WTC11 (cell line): ENCODE results near the gene CAPZB. TPM values are rescaled to one million over a fixed set of nuclear protein-coding genes. Genes with fewer than 3 reads are reported as not detected.
A peak's percentile ranks its signal among the peaks of the same experiment; 100 is the strongest.

Experiments
- ATAC-seq: fragments of 200-7000 bp; cut with Tn5 transposase; 2 replicates; pipeline ENCODE4 v1.10.0; 2021; ENCODE audit warnings: mild to moderate bottlenecking, moderate library complexity
- CTCF ChIA-PET: fragments of 300-600 bp; sonication (Branson Sonifier 250); formaldehyde crosslinking; loops from one replicate; lab custom pipeline; 2021; ENCODE audit warnings: antibody characterized with exemption; lab: Charles Lee
- POLR2A ChIA-PET: fragments of 350-600 bp; sonication (Branson Sonifier 250); formaldehyde crosslinking; loops from one replicate; lab custom pipeline; 2021; ENCODE audit warnings: antibody characterized with exemption; lab: Charles Lee
- DNase-seq: peaks from one replicate; pipeline ENCODE4 v3.0.0; 2021; ENCODE audit warnings: low spot score
- H3K27ac Mint-ChIP-seq: 2 replicates; pipeline ENCODE4 v1.8.0; 2021; ENCODE audit warnings: mixed read lengths
- H3K27me3 Mint-ChIP-seq: 2 replicates; pipeline ENCODE4 v1.8.0; 2021; ENCODE audit warnings: low read depth, mild to moderate bottlenecking, moderate library complexity, mixed read lengths
- H3K36me3 Mint-ChIP-seq: 2 replicates; pipeline ENCODE4 v1.8.0; 2021; ENCODE audit warnings: mixed read lengths
- H3K4me1 Mint-ChIP-seq: 2 replicates; pipeline ENCODE4 v1.8.0; 2022; ENCODE audit warnings: mixed read lengths
- H3K4me3 Mint-ChIP-seq: 2 replicates; pipeline ENCODE4 v1.8.0; 2021; ENCODE audit warnings: mild to moderate bottlenecking, moderate library complexity, mixed read lengths
- H3K9me3 Mint-ChIP-seq: 2 replicates; pipeline ENCODE4 v1.8.0; 2021; ENCODE audit warnings: mixed read lengths
- ELF4 ChIP-seq: sonication (generic); formaldehyde crosslinking; IDR thresholded peaks from 2 replicates; pipeline ENCODE4 v1.8.1; 2022; ENCODE audit warnings: low read depth, mild to moderate bottlenecking, moderate library complexity, missing genetic modification reagents
- FOXK1 ChIP-seq: sonication (generic); formaldehyde crosslinking; IDR thresholded peaks from 2 replicates; pipeline ENCODE4 v1.8.0; 2022; ENCODE audit warnings: mild to moderate bottlenecking, moderate library complexity, missing genetic modification reagents
- GABPB1 ChIP-seq: sonication (generic); formaldehyde crosslinking; IDR thresholded peaks from 2 replicates; pipeline ENCODE4 v1.8.1; 2023; ENCODE audit warnings: mild to moderate bottlenecking, missing genetic modification reagents
- MYBL2 ChIP-seq: sonication (generic); formaldehyde crosslinking; IDR thresholded peaks from 2 replicates; pipeline ENCODE4 v1.8.1; 2023; ENCODE audit warnings: mild to moderate bottlenecking, moderate library complexity, missing genetic modification reagents
- NFATC4 ChIP-seq: fragments of 250-450 bp; sonication (Bioruptor Pico); IDR thresholded peaks from 2 replicates; pipeline ENCODE4 v1.9.0; 2021; ENCODE audit warnings: mild to moderate bottlenecking
- NR1H2 ChIP-seq: sonication (generic); formaldehyde crosslinking; IDR thresholded peaks from 2 replicates; pipeline ENCODE4 v1.9.0; 2021; ENCODE audit warnings: mild to moderate bottlenecking, moderate library complexity, missing genetic modification reagents
- SMAD3 ChIP-seq: sonication (generic); formaldehyde crosslinking; IDR thresholded peaks from 2 replicates; pipeline ENCODE4 v1.8.0; 2022; ENCODE audit warnings: missing genetic modification reagents, mild to moderate bottlenecking, borderline replicate concordance
- ZNF263 ChIP-seq: sonication (generic); formaldehyde crosslinking; IDR thresholded peaks from 2 replicates; pipeline ENCODE4 v1.8.1; 2022; ENCODE audit warnings: low read depth, mild to moderate bottlenecking, moderate library complexity, missing genetic modification reagents
- ZNF416 ChIP-seq: fragments of 250-450 bp; sonication (Bioruptor Pico); IDR thresholded peaks from 2 replicates; pipeline ENCODE4 v1.9.0; 2021; ENCODE audit warnings: mild to moderate bottlenecking, inconsistent platforms
- total RNA-seq: library from RNA; stranded (reverse); gene quantifications from 3 replicates; pipeline ENCODE4 v1.2.3, GENCODE V29; 2021
- TF ChIP-seq, protein P1 (sequence below): fragments of 200-600 bp; IDR thresholded peaks from 2 replicates; pipeline ENCODE4 v1.8.0; 2022; ENCODE audit warnings: antibody characterized with exemption
- TF ChIP-seq, protein P2 (sequence below): sonication (generic); formaldehyde crosslinking; conservative IDR thresholded peaks from 2 replicates; pipeline ENCODE4 v1.8.1; 2022; ENCODE audit warnings: mild to moderate bottlenecking, missing genetic modification reagents
- TF ChIP-seq, protein P3 (sequence below): fragments of 250-450 bp; sonication (Bioruptor Pico); IDR thresholded peaks from 2 replicates; pipeline ENCODE4 v1.9.0; 2021; ENCODE audit warnings: mild to moderate bottlenecking
- TF ChIP-seq, protein P4 (sequence below): sonication (generic); formaldehyde crosslinking; IDR thresholded peaks from 2 replicates; pipeline ENCODE4 v1.8.1; 2022; ENCODE audit warnings: low read depth, missing genetic modification reagents, borderline replicate concordance
- TF ChIP-seq, protein P5 (sequence below): sonication (generic); formaldehyde crosslinking; IDR thresholded peaks from 2 replicates; pipeline ENCODE4 v1.8.1; 2023; ENCODE audit warnings: mild to moderate bottlenecking, missing genetic modification reagents, borderline replicate concordance
- TF ChIP-seq, protein P6 (sequence below): sonication (generic); formaldehyde crosslinking; IDR thresholded peaks from 2 replicates; pipeline ENCODE4 v1.8.0; 2023; ENCODE audit warnings: missing genetic modification reagents
- TF ChIP-seq, protein P7 (sequence below): sonication (generic); formaldehyde crosslinking; IDR thresholded peaks from 2 replicates; pipeline ENCODE4 v1.8.1; 2023; ENCODE audit warnings: mild to moderate bottlenecking, moderate library complexity, missing genetic modification reagents
- TF ChIP-seq, protein P8 (sequence below): sonication (generic); formaldehyde crosslinking; IDR thresholded peaks from 2 replicates; pipeline ENCODE4 v1.8.1; 2023; ENCODE audit warnings: mild to moderate bottlenecking, missing genetic modification reagents, moderate library complexity

Gene CAPZB
- total RNA-seq, 1 experiment from 2014 or later = 348 TPM

DNA sequence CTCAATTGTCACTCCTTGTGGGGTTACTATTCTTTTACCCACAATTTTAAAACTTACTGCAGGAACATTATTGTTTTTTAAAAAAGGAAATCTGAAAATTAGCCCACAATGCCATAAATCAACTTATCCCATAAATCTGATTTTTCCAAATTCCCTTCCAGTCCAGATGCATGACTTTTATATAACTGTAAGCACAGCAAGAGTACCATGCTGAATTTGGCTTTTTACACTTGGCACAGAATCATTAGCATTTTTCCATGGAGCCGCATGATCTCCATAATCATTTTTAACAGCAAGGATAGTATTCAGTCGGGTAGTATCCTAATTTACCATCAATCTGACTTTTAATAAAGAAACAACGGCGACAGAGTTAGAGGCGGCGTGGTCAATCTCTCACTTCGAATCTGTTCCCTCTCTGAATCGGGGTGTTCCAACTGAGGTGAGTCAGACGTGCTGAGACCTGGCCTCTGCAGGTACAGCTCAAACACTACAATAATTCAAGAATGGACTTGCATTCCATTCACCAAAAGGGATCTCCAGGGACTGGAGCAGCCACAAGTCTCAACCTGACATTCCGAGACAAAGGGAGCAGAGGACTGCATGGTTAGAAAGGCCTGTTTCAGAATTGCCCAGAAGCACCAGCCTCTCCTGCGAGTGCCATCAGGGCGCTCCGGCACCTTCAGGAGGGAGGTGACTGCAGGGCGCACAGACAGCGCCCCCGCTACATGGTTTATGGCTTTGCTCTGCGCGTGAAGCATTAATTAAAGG, 124.3 kb downstream of the CAPZB start (continued):
- TF ChIP-seq, protein P1, sequence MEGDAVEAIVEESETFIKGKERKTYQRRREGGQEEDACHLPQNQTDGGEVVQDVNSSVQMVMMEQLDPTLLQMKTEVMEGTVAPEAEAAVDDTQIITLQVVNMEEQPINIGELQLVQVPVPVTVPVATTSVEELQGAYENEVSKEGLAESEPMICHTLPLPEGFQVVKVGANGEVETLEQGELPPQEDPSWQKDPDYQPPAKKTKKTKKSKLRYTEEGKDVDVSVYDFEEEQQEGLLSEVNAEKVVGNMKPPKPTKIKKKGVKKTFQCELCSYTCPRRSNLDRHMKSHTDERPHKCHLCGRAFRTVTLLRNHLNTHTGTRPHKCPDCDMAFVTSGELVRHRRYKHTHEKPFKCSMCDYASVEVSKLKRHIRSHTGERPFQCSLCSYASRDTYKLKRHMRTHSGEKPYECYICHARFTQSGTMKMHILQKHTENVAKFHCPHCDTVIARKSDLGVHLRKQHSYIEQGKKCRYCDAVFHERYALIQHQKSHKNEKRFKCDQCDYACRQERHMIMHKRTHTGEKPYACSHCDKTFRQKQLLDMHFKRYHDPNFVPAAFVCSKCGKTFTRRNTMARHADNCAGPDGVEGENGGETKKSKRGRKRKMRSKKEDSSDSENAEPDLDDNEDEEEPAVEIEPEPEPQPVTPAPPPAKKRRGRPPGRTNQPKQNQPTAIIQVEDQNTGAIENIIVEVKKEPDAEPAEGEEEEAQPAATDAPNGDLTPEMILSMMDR = no peak
- TF ChIP-seq, protein P2, sequence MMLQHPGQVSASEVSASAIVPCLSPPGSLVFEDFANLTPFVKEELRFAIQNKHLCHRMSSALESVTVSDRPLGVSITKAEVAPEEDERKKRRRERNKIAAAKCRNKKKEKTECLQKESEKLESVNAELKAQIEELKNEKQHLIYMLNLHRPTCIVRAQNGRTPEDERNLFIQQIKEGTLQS = no peak
- TF ChIP-seq, protein P3, sequence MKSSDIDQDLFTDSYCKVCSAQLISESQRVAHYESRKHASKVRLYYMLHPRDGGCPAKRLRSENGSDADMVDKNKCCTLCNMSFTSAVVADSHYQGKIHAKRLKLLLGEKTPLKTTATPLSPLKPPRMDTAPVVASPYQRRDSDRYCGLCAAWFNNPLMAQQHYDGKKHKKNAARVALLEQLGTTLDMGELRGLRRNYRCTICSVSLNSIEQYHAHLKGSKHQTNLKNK (CRISPR knock-in tag) = no peak
- no peak for TF ChIP-seq GABPB1 (CRISPR knock-in tag)

DNA sequence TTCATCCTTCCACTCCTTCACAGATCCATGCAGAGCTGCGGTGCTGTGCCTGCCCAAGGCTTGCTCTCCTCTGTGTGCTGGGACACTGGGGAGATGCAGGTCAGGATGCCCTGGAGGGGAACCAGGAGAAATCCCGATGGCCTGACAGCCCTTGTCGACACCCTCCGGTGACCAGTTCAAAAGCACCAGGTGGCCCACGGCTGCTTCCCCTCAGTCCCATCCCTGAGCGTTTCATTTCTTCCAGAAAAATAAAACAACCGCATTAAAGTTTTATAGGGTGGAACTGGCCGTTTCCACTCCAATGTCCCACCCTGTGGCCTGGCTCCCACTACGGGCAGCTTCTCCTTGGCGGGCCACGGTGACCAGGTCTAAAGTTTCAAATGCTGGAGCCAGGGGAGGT, 124.9 kb downstream of the CAPZB start:
- Mint-ChIP-seq H3K27me3 (no peaks in the 10 kb centered on the region), H3K27ac (no peak overlapping the region), H3K4me1 (peaks cover 14% of the 10 kb centered on the region), H3K4me3 (no peak overlapping the region), H3K9me3 (no peaks in the 10 kb centered on the region), H3K36me3 (peaks cover 17% of the 10 kb centered on the region)
- POLR2A ChIA-PET = no interaction called here
- TF ChIP-seq, protein P4, sequence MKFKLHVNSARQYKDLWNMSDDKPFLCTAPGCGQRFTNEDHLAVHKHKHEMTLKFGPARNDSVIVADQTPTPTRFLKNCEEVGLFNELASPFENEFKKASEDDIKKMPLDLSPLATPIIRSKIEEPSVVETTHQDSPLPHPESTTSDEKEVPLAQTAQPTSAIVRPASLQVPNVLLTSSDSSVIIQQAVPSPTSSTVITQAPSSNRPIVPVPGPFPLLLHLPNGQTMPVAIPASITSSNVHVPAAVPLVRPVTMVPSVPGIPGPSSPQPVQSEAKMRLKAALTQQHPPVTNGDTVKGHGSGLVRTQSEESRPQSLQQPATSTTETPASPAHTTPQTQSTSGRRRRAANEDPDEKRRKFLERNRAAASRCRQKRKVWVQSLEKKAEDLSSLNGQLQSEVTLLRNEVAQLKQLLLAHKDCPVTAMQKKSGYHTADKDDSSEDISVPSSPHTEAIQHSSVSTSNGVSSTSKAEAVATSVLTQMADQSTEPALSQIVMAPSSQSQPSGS (CRISPR knock-in tag) = no peak
- TF ChIP-seq ZNF263 (no peak), NFATC4 (CRISPR knock-in tag) (no peak), ELF4 (CRISPR knock-in tag) (no peak), SMAD3 (no peak), FOXK1 (CRISPR knock-in tag) (no peak), MYBL2 (CRISPR knock-in tag) (no peak)
- TF ChIP-seq, protein P5, sequence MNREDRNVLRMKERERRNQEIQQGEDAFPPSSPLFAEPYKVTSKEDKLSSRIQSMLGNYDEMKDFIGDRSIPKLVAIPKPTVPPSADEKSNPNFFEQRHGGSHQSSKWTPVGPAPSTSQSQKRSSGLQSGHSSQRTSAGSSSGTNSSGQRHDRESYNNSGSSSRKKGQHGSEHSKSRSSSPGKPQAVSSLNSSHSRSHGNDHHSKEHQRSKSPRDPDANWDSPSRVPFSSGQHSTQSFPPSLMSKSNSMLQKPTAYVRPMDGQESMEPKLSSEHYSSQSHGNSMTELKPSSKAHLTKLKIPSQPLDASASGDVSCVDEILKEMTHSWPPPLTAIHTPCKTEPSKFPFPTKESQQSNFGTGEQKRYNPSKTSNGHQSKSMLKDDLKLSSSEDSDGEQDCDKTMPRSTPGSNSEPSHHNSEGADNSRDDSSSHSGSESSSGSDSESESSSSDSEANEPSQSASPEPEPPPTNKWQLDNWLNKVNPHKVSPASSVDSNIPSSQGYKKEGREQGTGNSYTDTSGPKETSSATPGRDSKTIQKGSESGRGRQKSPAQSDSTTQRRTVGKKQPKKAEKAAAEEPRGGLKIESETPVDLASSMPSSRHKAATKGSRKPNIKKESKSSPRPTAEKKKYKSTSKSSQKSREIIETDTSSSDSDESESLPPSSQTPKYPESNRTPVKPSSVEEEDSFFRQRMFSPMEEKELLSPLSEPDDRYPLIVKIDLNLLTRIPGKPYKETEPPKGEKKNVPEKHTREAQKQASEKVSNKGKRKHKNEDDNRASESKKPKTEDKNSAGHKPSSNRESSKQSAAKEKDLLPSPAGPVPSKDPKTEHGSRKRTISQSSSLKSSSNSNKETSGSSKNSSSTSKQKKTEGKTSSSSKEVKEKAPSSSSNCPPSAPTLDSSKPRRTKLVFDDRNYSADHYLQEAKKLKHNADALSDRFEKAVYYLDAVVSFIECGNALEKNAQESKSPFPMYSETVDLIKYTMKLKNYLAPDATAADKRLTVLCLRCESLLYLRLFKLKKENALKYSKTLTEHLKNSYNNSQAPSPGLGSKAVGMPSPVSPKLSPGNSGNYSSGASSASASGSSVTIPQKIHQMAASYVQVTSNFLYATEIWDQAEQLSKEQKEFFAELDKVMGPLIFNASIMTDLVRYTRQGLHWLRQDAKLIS = no peak
- DNase-seq = no peak
- no peak for ATAC-seq
- CTCF ChIA-PET = interaction anchor here (1.0 to 1.5 kb wide), 4 partner anchors 13 to 293 kb away, joined by 3 to 4 read pairs (median 4); no protein-coding TSS in a partner anchor

DNA sequence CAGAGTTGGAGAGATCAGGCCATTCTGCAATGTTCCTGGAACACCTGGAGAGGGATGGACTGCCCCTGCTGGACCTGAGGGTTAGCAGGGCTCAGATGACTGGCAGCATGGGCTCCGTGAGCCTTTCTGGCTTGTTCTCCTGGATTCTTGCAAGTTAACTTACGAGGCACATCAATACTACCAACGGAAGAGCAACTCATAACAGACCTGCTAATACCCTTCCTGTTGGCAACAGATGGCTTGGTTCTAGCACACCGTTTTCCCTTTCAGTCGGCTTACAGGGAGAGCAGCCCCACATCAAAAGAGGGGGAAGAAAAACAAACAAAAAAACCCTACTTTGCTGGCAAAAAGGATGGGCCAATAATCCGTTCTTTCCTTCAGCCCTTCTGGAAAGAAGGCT, 125.3 kb downstream of the CAPZB start:
- no peaks in the 10 kb centered on the region for H3K27me3 Mint-ChIP-seq
- no peak overlapping the region for H3K27ac Mint-ChIP-seq
- peaks cover 21% of the 10 kb centered on the region for H3K36me3 Mint-ChIP-seq
- no peak for ATAC-seq
- CTCF ChIA-PET = interaction anchor here (1.0 to 1.5 kb wide), 3 partner anchors 15 to 46 kb away, joined by 3 to 4 read pairs (median 3); no protein-coding TSS in a partner anchor
- DNase-seq = no peak
- TF ChIP-seq NR1H2 (CRISPR knock-in tag) (no peak), ZNF416 (CRISPR knock-in tag) (no peak)
- TF ChIP-seq, protein P6, sequence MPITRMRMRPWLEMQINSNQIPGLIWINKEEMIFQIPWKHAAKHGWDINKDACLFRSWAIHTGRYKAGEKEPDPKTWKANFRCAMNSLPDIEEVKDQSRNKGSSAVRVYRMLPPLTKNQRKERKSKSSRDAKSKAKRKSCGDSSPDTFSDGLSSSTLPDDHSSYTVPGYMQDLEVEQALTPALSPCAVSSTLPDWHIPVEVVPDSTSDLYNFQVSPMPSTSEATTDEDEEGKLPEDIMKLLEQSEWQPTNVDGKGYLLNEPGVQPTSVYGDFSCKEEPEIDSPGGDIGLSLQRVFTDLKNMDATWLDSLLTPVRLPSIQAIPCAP (CRISPR knock-in tag) = 0 out of 2 replicates have a peak, but pooled peaks have one; percentile 30
- TF ChIP-seq, protein P7, sequence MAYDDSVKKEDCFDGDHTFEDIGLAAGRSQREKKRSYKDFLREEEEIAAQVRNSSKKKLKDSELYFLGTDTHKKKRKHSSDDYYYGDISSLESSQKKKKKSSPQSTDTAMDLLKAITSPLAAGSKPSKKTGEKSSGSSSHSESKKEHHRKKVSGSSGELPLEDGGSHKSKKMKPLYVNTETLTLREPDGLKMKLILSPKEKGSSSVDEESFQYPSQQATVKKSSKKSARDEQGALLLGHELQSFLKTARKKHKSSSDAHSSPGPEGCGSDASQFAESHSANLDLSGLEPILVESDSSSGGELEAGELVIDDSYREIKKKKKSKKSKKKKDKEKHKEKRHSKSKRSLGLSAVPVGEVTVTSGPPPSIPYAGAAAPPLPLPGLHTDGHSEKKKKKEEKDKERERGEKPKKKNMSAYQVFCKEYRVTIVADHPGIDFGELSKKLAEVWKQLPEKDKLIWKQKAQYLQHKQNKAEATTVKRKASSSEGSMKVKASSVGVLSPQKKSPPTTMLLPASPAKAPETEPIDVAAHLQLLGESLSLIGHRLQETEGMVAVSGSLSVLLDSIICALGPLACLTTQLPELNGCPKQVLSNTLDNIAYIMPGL (CRISPR knock-in tag) = no peak
- TF ChIP-seq, protein P8, sequence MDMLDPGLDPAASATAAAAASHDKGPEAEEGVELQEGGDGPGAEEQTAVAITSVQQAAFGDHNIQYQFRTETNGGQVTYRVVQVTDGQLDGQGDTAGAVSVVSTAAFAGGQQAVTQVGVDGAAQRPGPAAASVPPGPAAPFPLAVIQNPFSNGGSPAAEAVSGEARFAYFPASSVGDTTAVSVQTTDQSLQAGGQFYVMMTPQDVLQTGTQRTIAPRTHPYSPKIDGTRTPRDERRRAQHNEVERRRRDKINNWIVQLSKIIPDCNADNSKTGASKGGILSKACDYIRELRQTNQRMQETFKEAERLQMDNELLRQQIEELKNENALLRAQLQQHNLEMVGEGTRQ (CRISPR knock-in tag) = no peak
- POLR2A ChIA-PET = no interaction called here
- peaks cover 17% of the 10 kb centered on the region for H3K4me1 Mint-ChIP-seq
- H3K4me3 Mint-ChIP-seq = no peak overlapping the region
- H3K9me3 Mint-ChIP-seq = no peaks in the 10 kb centered on the region
